H1 (cell line): ENCODE data around the gene BLOC1S1. TPM values are rescaled to one million over a fixed set of nuclear protein-coding genes. Genes with fewer than 3 reads are reported as not detected.

Experiments
- CTCF ChIA-PET: fragments of 300-600 bp; sonication (Branson Sonifier 250); formaldehyde crosslinking; loops from one replicate; lab custom pipeline; 2021; ENCODE audit not compliant: partially characterized antibody; lab: Charles Lee
- POLR2A ChIA-PET: fragments of 300-600 bp; sonication (Branson Sonifier 250); formaldehyde crosslinking; loops from one replicate; lab custom pipeline; 2021; ENCODE audit warnings: inconsistent platforms; ENCODE audit not compliant: partially characterized antibody; lab: Charles Lee
- DNase-seq, 2 experiments: peaks; one replicate each; pipeline versions ENCODE4 v3.0.0 to v3.0.0-alpha.2; 2010 to 2022; ENCODE audit warnings: low spot score in 2 of 2, low read depth in 1 of 2, mixed read lengths in 1 of 2
- FAIRE-seq: peaks from 2 replicates; lab custom pipeline; 2011; peaks lifted over from hg19 to GRCh38; lab: Jason Lieb, UNC
- H2AFZ ChIP-seq: 2 replicates; pipeline ENCODE4 v1.8.1; 2012; ENCODE audit warnings: low read length, inconsistent platforms
- H2AK5ac ChIP-seq: 2 replicates; pipeline ENCODE4 v1.6.1; 2013; ENCODE audit warnings: low read depth, low read length
- H2BK120ac ChIP-seq: replicated peaks from 2 replicates; pipeline ENCODE3; 2013; ENCODE audit warnings: low read depth, low read length, inconsistent platforms
- H2BK12ac ChIP-seq: 2 replicates; pipeline ENCODE4 v1.6.1; 2013; ENCODE audit warnings: low read depth, low read length
- H2BK15ac ChIP-seq: 2 replicates; pipeline ENCODE4 v1.6.1; 2013; ENCODE audit warnings: low read length
- H2BK20ac ChIP-seq: 2 replicates; pipeline ENCODE4 v1.6.1; 2013; ENCODE audit warnings: low read length
- H2BK5ac ChIP-seq: 2 replicates; pipeline ENCODE4 v1.6.1; 2013; ENCODE audit warnings: low read depth, low read length
- H3K14ac ChIP-seq: 2 replicates; pipeline ENCODE4 v1.6.1; 2013; ENCODE audit warnings: inconsistent platforms; ENCODE audit not compliant: insufficient read length
- H3K18ac ChIP-seq: 2 replicates; pipeline ENCODE4 v1.6.1; 2013; ENCODE audit warnings: low read length; ENCODE audit errors: extremely low read depth
- H3K23ac ChIP-seq: 2 replicates; pipeline ENCODE4 v1.6.1; 2013; ENCODE audit warnings: inconsistent platforms; ENCODE audit not compliant: insufficient read length
- H3K23me2 ChIP-seq: 2 replicates; pipeline ENCODE4 v1.6.1; 2013; ENCODE audit warnings: low read depth, low read length
- H3K27ac ChIP-seq: 2 replicates; pipeline ENCODE4 v1.6.1; 2011; ENCODE audit warnings: low read depth, low read length, inconsistent platforms
- H3K27me3 ChIP-seq, 4 experiments: replicated peaks in 1 of 4; 1 replicate in 1 of 4; 2 replicates in 3 of 4; pipeline versions ENCODE4 v1.6.1 to v1.8.1; 2011 to 2013; ENCODE audit warnings: low read length in 3 of 4, mild to moderate bottlenecking in 3 of 4, inconsistent platforms in 2 of 4, mixed read lengths in 2 of 4, moderate library complexity in 1 of 4; ENCODE audit not compliant: control insufficient read depth in 3 of 4, insufficient read depth in 3 of 4; ENCODE audit errors: extremely low read depth in 1 of 4
- H3K36me3 ChIP-seq, 4 experiments: 2 replicates each; pipeline versions ENCODE4 v1.6.1 to v1.8.1; 2011 to 2013; ENCODE audit warnings: mild to moderate bottlenecking in 4 of 4, low read length in 3 of 4, moderate library complexity in 2 of 4, control low read depth in 1 of 4, inconsistent platforms in 1 of 4; ENCODE audit not compliant: insufficient read depth in 4 of 4, control insufficient read depth in 2 of 4
- H3K4ac ChIP-seq: replicated peaks from 2 replicates; pipeline ENCODE3; 2013; ENCODE audit warnings: low read length, low read depth, mixed read lengths, inconsistent platforms; ENCODE audit not compliant: insufficient read length
- H3K4me1 ChIP-seq, 4 experiments: replicated peaks in 1 of 4; 1 replicate in 1 of 4; 2 replicates in 3 of 4; pipeline versions ENCODE4 v1.6.1 to v1.8.1; 2011 to 2013; ENCODE audit warnings: low read length in 3 of 4, inconsistent platforms in 2 of 4, mixed read lengths in 1 of 4; ENCODE audit not compliant: insufficient read depth in 4 of 4, control insufficient read depth in 3 of 4
- H3K4me2 ChIP-seq, 2 experiments: 2 replicates each; pipeline versions ENCODE4 v1.6.1 to v1.8.1; 2011 to 2013; ENCODE audit warnings: low read depth in 2 of 2, low read length in 2 of 2, control low read depth in 1 of 2, inconsistent platforms in 1 of 2, mild to moderate bottlenecking in 1 of 2; ENCODE audit not compliant: insufficient read depth in 1 of 2
- H3K4me3 ChIP-seq, 4 experiments: fragments of 200-600, 300-600 bp in 1 of 4; sonication (generic), shearing (Covaris generic), sonication (Bioruptor Twin) in 1 of 4; 2 replicates each; pipeline versions ENCODE4 v1.5.1 to v1.8.1; 2011 to 2016; ENCODE audit warnings: low read length in 4 of 4, low read depth in 3 of 4, control low read depth in 2 of 4, inconsistent platforms in 2 of 4, mild to moderate bottlenecking in 2 of 4, mixed read lengths in 1 of 4, moderate library complexity in 1 of 4; ENCODE audit not compliant: insufficient read depth in 2 of 4; ENCODE audit errors: extremely low read depth in 1 of 4
- H3K56ac ChIP-seq: replicated peaks from 2 replicates; pipeline ENCODE3; 2013; ENCODE audit warnings: low read depth, mild to moderate bottlenecking, mixed read lengths, low read length, inconsistent platforms; ENCODE audit not compliant: insufficient read length
- H3K79me1 ChIP-seq: 2 replicates; pipeline ENCODE4 v1.6.1; 2013; ENCODE audit warnings: low read depth, low read length, control low read depth
- H3K79me2 ChIP-seq, 2 experiments: 2 replicates each; pipeline versions ENCODE4 v1.6.1 to v1.8.1; 2012 to 2013; ENCODE audit warnings: low read length in 2 of 2, mild to moderate bottlenecking in 2 of 2, inconsistent platforms in 1 of 2; ENCODE audit not compliant: insufficient read depth in 2 of 2, control insufficient read depth in 1 of 2
- H3K9ac ChIP-seq, 4 experiments: replicated peaks in 1 of 4; 1 replicate in 1 of 4; 2 replicates in 3 of 4; pipeline versions ENCODE4 v1.6.1 to v1.8.1; 2011 to 2013; ENCODE audit warnings: low read depth in 3 of 4, low read length in 3 of 4, control low read depth in 2 of 4, mild to moderate bottlenecking in 2 of 4, moderate library complexity in 2 of 4, inconsistent platforms in 1 of 4; ENCODE audit errors: extremely low read depth in 1 of 4
- H3K9me3 ChIP-seq, 2 experiments: 2 replicates each; pipeline versions ENCODE4 v1.6.1 to v1.8.1; 2012 to 2013; ENCODE audit warnings: mild to moderate bottlenecking in 2 of 2, moderate library complexity in 2 of 2, control low read depth in 1 of 2, inconsistent platforms in 1 of 2, low read depth in 1 of 2, low read length in 1 of 2, mixed read lengths in 1 of 2; ENCODE audit not compliant: insufficient read depth in 2 of 2
- H4K20me1 ChIP-seq, 2 experiments: replicated peaks in 1 of 2; 2 replicates each; pipeline versions ENCODE3 to v1.8.1; 2011 to 2013; ENCODE audit warnings: inconsistent platforms in 2 of 2, low read length in 2 of 2, mild to moderate bottlenecking in 1 of 2; ENCODE audit not compliant: insufficient read depth in 2 of 2, control insufficient read depth in 1 of 2
- H4K5ac ChIP-seq: 2 replicates; pipeline ENCODE4 v1.6.1; 2013; ENCODE audit warnings: low read length, low read depth, mixed read lengths, inconsistent platforms; ENCODE audit not compliant: insufficient read length
- H4K8ac ChIP-seq: 2 replicates; pipeline ENCODE4 v1.8.0; 2013; ENCODE audit warnings: mild to moderate bottlenecking, moderate library complexity, low read length, inconsistent platforms; ENCODE audit not compliant: insufficient read depth; ENCODE audit errors: extremely low read depth
- H4K91ac ChIP-seq: replicated peaks from 2 replicates; pipeline ENCODE3; 2013; ENCODE audit warnings: low read length, mixed read lengths, inconsistent platforms; ENCODE audit not compliant: insufficient read length
- BACH1 ChIP-seq: IDR thresholded peaks from 2 replicates; pipeline ENCODE4 v1.6.1; 2012; ENCODE audit warnings: low read length, improper control_type of control experiment
- BCL11A ChIP-seq, 2 experiments: IDR thresholded peaks; one replicate each; pipeline ENCODE4 v1.6.1; 2011; ENCODE audit warnings: low read depth in 2 of 2, low read length in 2 of 2, mild to moderate bottlenecking in 2 of 2
- CEBPB ChIP-seq: IDR thresholded peaks from 2 replicates; pipeline ENCODE4 v1.6.1; 2012; ENCODE audit warnings: low read depth, low read length
- HDAC2 ChIP-seq, 2 experiments: fragments of 300-600 bp in 1 of 2; sonication (generic) in 1 of 2; IDR thresholded peaks; 2 replicates each; pipeline ENCODE4 v1.6.1; 2011 to 2012; ENCODE audit warnings: low read depth in 2 of 2, low read length in 2 of 2, mild to moderate bottlenecking in 2 of 2, moderate library complexity in 2 of 2, borderline replicate concordance in 1 of 2, inconsistent platforms in 1 of 2
- PHF8 ChIP-seq: fragments of 200-600 bp; sonication (generic); conservative IDR thresholded peaks from 2 replicates; pipeline ENCODE4 v1.7.1; 2012; ENCODE audit warnings: low read depth, mild to moderate bottlenecking, inconsistent platforms, low read length, moderate library complexity
- RAD21 ChIP-seq, 2 experiments: IDR thresholded peaks in 1 of 2; conservative IDR thresholded peaks in 1 of 2; 2 replicates each; pipeline ENCODE4 v1.6.1; 2011; ENCODE audit warnings: low read depth in 2 of 2, low read length in 2 of 2, improper control_type of control experiment in 1 of 2, inconsistent platforms in 1 of 2, mild to moderate bottlenecking in 1 of 2, moderate library complexity in 1 of 2
- SP4 ChIP-seq: IDR thresholded peaks from 2 replicates; pipeline ENCODE4 v1.6.1; 2012; ENCODE audit warnings: low read length, inconsistent platforms
- TEAD4 ChIP-seq: IDR thresholded peaks from 2 replicates; pipeline ENCODE4 v1.6.1; 2012; ENCODE audit warnings: low read depth, low read length, inconsistent platforms, mixed read lengths
- ZNF274 ChIP-seq: IDR thresholded peaks from 2 replicates; pipeline ENCODE4 v1.7.0; 2012; ENCODE audit warnings: low read length, borderline replicate concordance; ENCODE audit errors: extremely low read depth
- WGBS, 2 experiments: shearing (Covaris generic) in 1 of 2; methylation state at CpG; one replicate each; pipeline versions ENCODE4 v1.1.6 to v1.1.7; 2013 to 2015; ENCODE audit warnings: low lambda C conversion rate in 2 of 2, mixed read lengths in 2 of 2, inconsistent platforms in 1 of 2, low coverage in 1 of 2, missing lambda C conversion rate in 1 of 2; ENCODE audit not compliant: insufficient replicate concordance in 2 of 2, insufficient coverage in 1 of 2, insufficient read length in 1 of 2; ENCODE audit errors: extremely low coverage in 1 of 2, missing lambda C conversion rate in 1 of 2; 5-methylcytosine and 5-hydroxymethylcytosine counted together
- polyA plus RNA-seq, 7 experiments: library from polyadenylated mRNA; depleted of rRNA in 3 of 7; stranded (reverse) in 5 of 7; unstranded in 2 of 7; fragments of >200 nt in 5 of 7; fragments of 200-250 nt in 2 of 7; gene quantifications; 1 replicate in 5 of 7; 2 replicates in 1 of 7; 4 replicates in 1 of 7; pipeline versions ENCODE4 v1.2.1 to v1.2.3, GENCODE V29; 2011 to 2013; ENCODE audit warnings: missing spikeins in 2 of 7, mixed read lengths in 2 of 7
- total RNA-seq: library from RNA; stranded (reverse); fragmentation: NEBNext Ultra II Directional; extraction: Animal tissue kit (Norgen Biotek cat#: 25700); gene quantifications from 2 replicates; pipeline ENCODE4 v1.2.1, GENCODE V29; 2021
- TF ChIP-seq, protein P1 (sequence below): IDR thresholded peaks from 2 replicates; pipeline ENCODE4 v1.6.1; 2012; ENCODE audit warnings: low read length, inconsistent platforms

Gene BLOC1S1
- total and polyA plus RNA-seq, 2 of the 8 experiments (the other 6 are each of a cell fraction or from before 2014, with no cell fraction given): 91.1 to 185 TPM

DNA sequence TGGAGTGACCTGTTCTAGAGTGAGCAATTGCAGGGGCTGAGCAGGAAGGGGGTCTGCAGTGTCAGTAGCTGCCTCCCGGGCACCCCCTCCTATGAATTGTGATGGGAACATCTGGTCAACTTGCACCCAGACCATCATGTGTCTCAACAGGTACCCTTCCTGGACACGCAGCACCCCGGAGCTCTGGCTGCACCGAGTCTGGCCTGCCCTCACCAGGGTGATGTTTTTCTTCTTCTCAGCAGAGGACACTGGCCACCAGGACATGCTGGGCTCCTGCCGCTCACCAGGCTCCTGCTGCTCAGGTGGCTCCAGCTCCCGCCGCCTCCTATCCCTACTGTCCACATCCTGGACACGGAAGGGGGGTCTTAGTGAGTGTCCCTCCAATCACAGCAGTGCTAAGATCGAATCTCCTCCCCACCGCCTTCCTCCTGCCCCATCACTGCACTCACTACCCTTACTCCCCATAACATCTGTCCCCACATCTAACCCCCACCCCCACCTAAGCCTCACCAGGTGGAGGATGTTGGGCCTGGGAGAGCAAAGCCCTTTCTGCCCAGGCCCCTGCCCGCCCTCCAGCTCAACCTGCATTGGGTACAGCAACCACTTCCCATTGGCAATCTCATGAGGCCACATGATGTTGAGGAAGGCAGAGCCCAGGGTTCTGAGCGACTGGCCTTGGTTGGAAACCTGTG lies 23.1 kb upstream of the BLOC1S1 start:
- DNase-seq: no peak
- no peak overlapping the region for H2AK5ac ChIP-seq
- H4K8ac ChIP-seq: no peak overlapping the region
- H3K9ac ChIP-seq: no peak overlapping the region
- no peak overlapping the region for H2BK5ac ChIP-seq
- no peak overlapping the region for H2BK12ac ChIP-seq
- H3K4ac ChIP-seq: no peak overlapping the region
- no peak overlapping the region for H3K4me2 ChIP-seq
- CTCF ChIA-PET: interaction anchor here (1.0 to 2.2 kb wide), 4 partner anchors 11 to 37 kb away, joined by 4 to 9 read pairs (median 5); a partner anchor contains a TSS
- WGBS, 2 experiments: 88% methylated on average over 12 of the region's 12 CpGs; no CpG with 5 or more reads in 1 of the 2 experiments
- no peak overlapping the region for H3K14ac ChIP-seq
- peaks cover 7 to 54% (median 17%) of the 10 kb centered on the region in 4 experiments for H3K36me3 ChIP-seq
- H2AFZ ChIP-seq: no peak overlapping the region
- no peaks in the 10 kb centered on the region for H3K4me1 ChIP-seq
- no peaks in the 10 kb centered on the region for H3K9me3 ChIP-seq
- no peak overlapping the region for H2BK20ac ChIP-seq
- H3K18ac ChIP-seq: no peak overlapping the region
- H3K27me3 ChIP-seq: no peaks in the 10 kb centered on the region
- H3K79me1 ChIP-seq: no peaks in the 10 kb centered on the region; the same call in 1 of the 2 replicates
- H3K27ac ChIP-seq: no peak overlapping the region
- no peak for FAIRE-seq
- POLR2A ChIA-PET: interaction anchor here (1.1 to 1.4 kb wide), 3 partner anchors 8 to 11 kb away, joined by 3 to 4 read pairs (median 4); a partner anchor contains a TSS
- no peak overlapping the region for H3K4me3 ChIP-seq
- H3K79me2 ChIP-seq: no peaks in the 10 kb centered on the region
- H2BK120ac ChIP-seq: no peak overlapping the region
- peaks cover 0 to 2% of the 10 kb centered on the region in 2 experiments for H4K20me1 ChIP-seq
- no peak overlapping the region for H3K23ac ChIP-seq
- no peak overlapping the region for H3K56ac ChIP-seq
- no peak overlapping the region for H2BK15ac ChIP-seq
- H4K91ac ChIP-seq: no peak overlapping the region
- no peak overlapping the region for H4K5ac ChIP-seq
- H3K23me2 ChIP-seq: no peaks in the 10 kb centered on the region
- TF ChIP-seq PHF8: no peak
- no peak for TF ChIP-seq CEBPB
- TF ChIP-seq ZNF274: no peak
- no peak for TF ChIP-seq HDAC2 (IDR thresholded peaks at IDR 0.05; ENCODE audit: borderline replicate concordance in 1 of 2, low read depth in 2 of 2, low read length in 2 of 2)
- TF ChIP-seq RAD21 (IDR thresholded peaks at IDR 0.05 in 1 of 2, conservative IDR thresholded peaks at IDR 0.05 in 1 of 2; ENCODE audit: low read depth in 2 of 2, low read length in 2 of 2): no peak
- TF ChIP-seq SP4: no peak
- no peak for TF ChIP-seq TEAD4
- TF ChIP-seq, protein P1, sequence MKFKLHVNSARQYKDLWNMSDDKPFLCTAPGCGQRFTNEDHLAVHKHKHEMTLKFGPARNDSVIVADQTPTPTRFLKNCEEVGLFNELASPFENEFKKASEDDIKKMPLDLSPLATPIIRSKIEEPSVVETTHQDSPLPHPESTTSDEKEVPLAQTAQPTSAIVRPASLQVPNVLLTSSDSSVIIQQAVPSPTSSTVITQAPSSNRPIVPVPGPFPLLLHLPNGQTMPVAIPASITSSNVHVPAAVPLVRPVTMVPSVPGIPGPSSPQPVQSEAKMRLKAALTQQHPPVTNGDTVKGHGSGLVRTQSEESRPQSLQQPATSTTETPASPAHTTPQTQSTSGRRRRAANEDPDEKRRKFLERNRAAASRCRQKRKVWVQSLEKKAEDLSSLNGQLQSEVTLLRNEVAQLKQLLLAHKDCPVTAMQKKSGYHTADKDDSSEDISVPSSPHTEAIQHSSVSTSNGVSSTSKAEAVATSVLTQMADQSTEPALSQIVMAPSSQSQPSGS: no peak
- TF ChIP-seq BACH1: no peak
- no peak for TF ChIP-seq BCL11A (IDR thresholded peaks at IDR 0.05; ENCODE audit: low read depth in 2 of 2, low read length in 2 of 2)
